Panc1 (cell line): ENCODE data around the gene PDZD4. TPM values are rescaled to one million over a fixed set of nuclear protein-coding genes. Genes with fewer than 3 reads are reported as not detected.
A peak's percentile ranks its signal among the peaks of the same experiment; 100 is the strongest.

Experiments used
- ATAC-seq: fragments of 200-7000 bp; cut with Tn5 transposase; 2 replicates; pipeline ENCODE4 v1.9.1; 2020; ENCODE audit warnings: mild to moderate bottlenecking, moderate library complexity
- BruUV-seq: library from RNA; stranded (reverse); fragments of 400-500 nt; replicated peaks from 2 replicates; lab custom pipeline; 2021; lab: Mats Ljungman, UMichigan
- CTCF ChIA-PET: fragments of 300-600 bp; sonication (Branson Sonifier 250); formaldehyde crosslinking; loops from one replicate; lab custom pipeline; 2022; ENCODE audit warnings: antibody characterized with exemption; lab: Charles Lee
- POLR2A ChIA-PET: fragments of 300-600 bp; sonication (Branson Sonifier 250); formaldehyde crosslinking; loops from one replicate; lab custom pipeline; 2022; ENCODE audit warnings: antibody characterized with exemption; lab: Charles Lee
- DNase-seq: peaks from one replicate; pipeline ENCODE4 v3.0.0-alpha.2; 2010; ENCODE audit warnings: low read depth, low spot score
- H3K27ac ChIP-seq: 2 replicates; pipeline ENCODE4 v1.5.1; 2011; ENCODE audit warnings: mild to moderate bottlenecking, low read length, inconsistent platforms
- H3K27me3 ChIP-seq: fragments of 200-500 bp; sonication (Bioruptor generic); 2 replicates; pipeline ENCODE4 v1.6.0; 2014; ENCODE audit warnings: low read length, inconsistent platforms; ENCODE audit not compliant: control insufficient read depth, insufficient read depth
- H3K36me3 ChIP-seq: fragments of 200-500 bp; sonication (Bioruptor generic); 2 replicates; pipeline ENCODE4 v1.5.1; 2014; ENCODE audit warnings: inconsistent platforms, mild to moderate bottlenecking, low read length, moderate library complexity; ENCODE audit not compliant: control insufficient read depth, insufficient read depth
- H3K4me1 ChIP-seq: 2 replicates; pipeline ENCODE4 v1.5.1; 2011; ENCODE audit warnings: inconsistent platforms, mild to moderate bottlenecking, low read length, moderate library complexity; ENCODE audit not compliant: control insufficient read depth, insufficient read depth
- H3K4me3 ChIP-seq, 2 experiments: 2 replicates each; pipeline ENCODE4 v1.5.1; 2011 to 2012; ENCODE audit warnings: low read depth in 2 of 2, low read length in 2 of 2, mild to moderate bottlenecking in 2 of 2, inconsistent platforms in 1 of 2, moderate library complexity in 1 of 2
- H3K9me3 ChIP-seq: fragments of 200-500 bp; sonication (Bioruptor generic); 2 replicates; pipeline ENCODE4 v1.5.1; 2014; ENCODE audit warnings: low read depth, mild to moderate bottlenecking, inconsistent platforms, low read length, moderate library complexity; ENCODE audit not compliant: control insufficient read depth, insufficient read depth
- CTCF ChIP-seq: fragments of 450-650 bp; IDR thresholded peaks from 2 replicates; pipeline ENCODE4 v1.5.1; 2017; ENCODE audit warnings: mild to moderate bottlenecking
- POLR2AphosphoS5 ChIP-seq: IDR thresholded peaks from 2 replicates; pipeline ENCODE4 v1.6.1; 2012; ENCODE audit warnings: mild to moderate bottlenecking, low read depth, low read length, moderate library complexity
- REST ChIP-seq, 2 experiments: IDR thresholded peaks; 2 replicates each; pipeline ENCODE4 v1.6.1; 2011 to 2012; ENCODE audit warnings: low read depth in 2 of 2, control low read depth in 1 of 2, low read length in 1 of 2, mild to moderate bottlenecking in 1 of 2, moderate library complexity in 1 of 2; ENCODE audit not compliant: insufficient read depth in 1 of 2
- SIN3A ChIP-seq: IDR thresholded peaks from 2 replicates; pipeline ENCODE4 v1.6.1; 2012; ENCODE audit warnings: low read depth, mild to moderate bottlenecking, low read length, moderate library complexity, borderline replicate concordance; ENCODE audit not compliant: insufficient read depth
- TCF7L2 ChIP-seq: IDR thresholded peaks from 2 replicates; pipeline ENCODE4 v1.6.1; 2011; ENCODE audit warnings: mild to moderate bottlenecking, low read depth, low read length, inconsistent platforms
- in situ Hi-C: cut with HindIII; loops from 2 replicates; pipeline ENCODE4 v1.10.0; 2016; ENCODE audit warnings: low sequenced_read_pairs, low pct_unique_long_range_greater_than_20kb
- intact Hi-C: fragments of 100-400 bp; cut with micrococcal nuclease; formaldehyde crosslinking; loops from one replicate; pipeline ENCODE4 v1.10.0; 2022; ENCODE audit not compliant: unreplicated experiment
- total RNA-seq: library from RNA; stranded (reverse); gene quantifications from one replicate; pipeline ENCODE4 v1.2.1, GENCODE V29; 2021; ENCODE audit not compliant: unreplicated experiment

Gene PDZD4
- total RNA-seq, 1 experiment from 2014 or later = 37.2 TPM

- Histone ChIP-seq H3K4me3 (no peak overlapping the region), H3K4me1 (no peaks in the 10 kb centered on the region), H3K27me3 (no peaks in the 10 kb centered on the region), H3K27ac (no peak overlapping the region), H3K36me3 (no peaks in the 10 kb centered on the region), H3K9me3 (no peaks in the 10 kb centered on the region)
- DNase-seq = no peak
- TSS peak; percentile 41 for BruUV-seq
- CTCF ChIA-PET = no interaction called here
- no peak for TF ChIP-seq SIN3A
- TF ChIP-seq TCF7L2 = no peak
- no peak for TF ChIP-seq REST (IDR thresholded peaks at IDR 0.05; ENCODE audit: insufficient read depth in 1 of 2, low read depth in 2 of 2, low read length in 1 of 2)
- no peak for TF ChIP-seq CTCF
- no peak for TF ChIP-seq POLR2AphosphoS5
- POLR2A ChIA-PET = no interaction called here
- no peak for ATAC-seq
- in situ Hi-C loops = no loop called here
- intact Hi-C loops = no loop called here
Observed at GRCh38 chrX:153864561-153865320, 34.4 kb upstream of the PDZD4 start.

GRCh38 chrX:153864101-153864500, 33.8 kb upstream of the PDZD4 start:
- ATAC-seq = no peak
- in situ Hi-C loops = no loop called here
- H3K36me3 ChIP-seq = no peaks in the 10 kb centered on the region

More at GRCh38 chrX:153864101-153864500, 33.8 kb upstream of the PDZD4 start:
- Histone ChIP-seq H3K27ac (no peak overlapping the region), H3K27me3 (no peaks in the 10 kb centered on the region), H3K9me3 (no peaks in the 10 kb centered on the region), H3K4me1 (no peaks in the 10 kb centered on the region), H3K4me3 (no peak overlapping the region)
- TF ChIP-seq POLR2AphosphoS5 (no peak), TCF7L2 (no peak), CTCF (no peak), REST (IDR thresholded peaks at IDR 0.05; ENCODE audit: insufficient read depth in 1 of 2, low read depth in 2 of 2, low read length in 1 of 2) (no peak), SIN3A (no peak)
- CTCF ChIA-PET = no interaction called here
- POLR2A ChIA-PET = no interaction called here
- intact Hi-C loops = no loop called here
- no peak for DNase-seq
- no TSS peak for BruUV-seq
